HG03097 (cell line): ENCODE data around the gene CELF2.
"Not testable (repeated sequence)": the region's sequence is repeated elsewhere in the genome, so short reads cannot be mapped to it uniquely, and the experiment has no call there.

Experiments
- ATAC-seq: cut with Tn5 transposase; IDR thresholded peaks from one replicate; pipeline ENCODE4 v1.9.1; 2021; ENCODE audit not compliant: unreplicated experiment, low FRiP score

CELF2 gene

DNA sequence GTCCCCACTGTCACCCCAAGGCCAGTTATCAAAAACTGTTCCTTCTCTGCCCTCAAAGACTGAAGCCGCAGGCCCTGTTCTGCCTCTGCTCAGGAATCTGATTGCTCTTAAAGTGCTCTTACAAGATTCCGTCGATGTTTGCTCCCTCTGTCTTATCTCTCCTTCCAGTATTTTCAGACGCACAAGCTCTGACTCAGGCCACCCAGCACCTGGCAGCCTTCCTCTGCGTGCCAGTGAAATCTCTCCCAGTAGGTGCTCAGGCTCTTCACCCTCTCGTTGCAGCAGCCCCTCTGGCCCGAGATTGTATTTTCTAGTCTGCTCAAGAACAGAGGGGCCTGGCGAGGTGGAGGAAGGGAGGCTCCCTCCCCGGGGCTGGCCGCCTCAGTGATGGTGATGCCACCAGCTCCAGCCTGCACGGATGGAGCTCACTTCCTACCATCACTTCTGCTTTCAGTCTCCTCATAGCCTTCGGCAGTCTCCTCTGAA, 317.5 kb downstream of the CELF2 start:
- ATAC-seq = no peak

GRCh38 chr10:11335881-11336430, 318.3 kb downstream of the CELF2 start:
- ATAC-seq = no peak

DNA sequence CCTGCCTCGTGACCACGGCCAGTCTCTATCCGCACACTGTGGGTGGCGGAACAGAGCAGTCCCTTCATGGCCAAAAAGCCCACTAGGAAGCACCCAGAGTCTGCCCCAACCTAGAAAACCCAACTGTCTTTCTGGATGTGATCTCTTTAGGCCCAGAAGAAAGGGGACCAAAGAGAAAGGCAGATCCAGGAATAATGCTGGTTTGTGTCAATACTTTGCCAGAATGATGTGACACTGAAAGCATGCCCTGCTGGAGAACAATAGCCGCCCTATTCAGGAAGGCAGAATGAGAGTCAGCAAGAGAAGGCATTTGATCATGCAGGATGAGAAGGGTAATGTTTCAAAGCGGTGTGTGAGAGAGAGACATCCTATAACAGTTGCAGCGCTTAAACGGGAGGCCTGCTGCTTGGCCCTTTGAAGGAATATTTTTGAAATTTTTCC, 319.1 kb downstream of the CELF2 start:
- no peak for ATAC-seq

DNA sequence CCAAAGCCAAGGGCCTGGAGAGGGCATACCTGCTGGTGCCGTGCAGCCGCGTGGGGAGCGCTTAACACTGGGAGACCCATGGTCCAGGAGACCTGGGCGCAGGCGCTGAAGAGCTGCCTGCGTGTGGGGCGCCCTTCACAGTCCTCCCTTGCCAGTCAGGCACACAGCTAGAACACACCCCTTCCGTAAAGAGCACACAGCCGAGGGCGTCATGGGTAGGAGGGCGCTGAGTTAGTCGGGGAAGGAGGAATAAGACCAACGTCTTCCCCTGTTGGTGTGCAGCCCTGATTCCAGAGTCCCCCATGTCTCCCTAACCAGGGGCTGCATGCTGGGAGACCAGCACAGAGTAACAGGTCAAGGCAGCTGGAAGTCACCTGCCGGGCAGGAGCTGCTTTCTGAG, 319.8 kb downstream of the CELF2 start:
- ATAC-seq = no peak

GRCh38 chr10:11338160-11338844, 320.6 kb downstream of the CELF2 start:
- no peak for ATAC-seq

DNA sequence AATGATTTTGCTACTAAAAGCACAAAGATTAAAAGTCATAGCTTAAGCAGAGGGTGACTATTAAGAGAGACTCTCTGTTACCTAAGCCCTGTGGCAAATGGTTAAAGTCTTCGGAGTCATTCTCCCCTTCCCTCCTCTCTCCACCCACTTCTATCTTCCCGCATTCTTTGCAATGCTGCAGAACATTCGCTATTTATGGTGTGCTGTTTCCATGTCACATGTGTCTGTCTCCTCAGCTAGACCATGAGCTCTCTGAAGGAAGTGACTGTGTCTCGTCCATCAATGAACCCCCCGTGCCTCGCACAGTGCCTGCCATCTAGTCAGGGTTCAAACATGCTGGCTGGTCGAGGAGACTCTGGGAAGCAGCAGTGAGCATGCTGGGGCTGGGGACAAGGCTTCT, 321.3 kb downstream of the CELF2 start:
- ATAC-seq = no peak

GRCh38 chr10:11339660-11340059, 322.0 kb downstream of the CELF2 start:
- no peak for ATAC-seq

DNA sequence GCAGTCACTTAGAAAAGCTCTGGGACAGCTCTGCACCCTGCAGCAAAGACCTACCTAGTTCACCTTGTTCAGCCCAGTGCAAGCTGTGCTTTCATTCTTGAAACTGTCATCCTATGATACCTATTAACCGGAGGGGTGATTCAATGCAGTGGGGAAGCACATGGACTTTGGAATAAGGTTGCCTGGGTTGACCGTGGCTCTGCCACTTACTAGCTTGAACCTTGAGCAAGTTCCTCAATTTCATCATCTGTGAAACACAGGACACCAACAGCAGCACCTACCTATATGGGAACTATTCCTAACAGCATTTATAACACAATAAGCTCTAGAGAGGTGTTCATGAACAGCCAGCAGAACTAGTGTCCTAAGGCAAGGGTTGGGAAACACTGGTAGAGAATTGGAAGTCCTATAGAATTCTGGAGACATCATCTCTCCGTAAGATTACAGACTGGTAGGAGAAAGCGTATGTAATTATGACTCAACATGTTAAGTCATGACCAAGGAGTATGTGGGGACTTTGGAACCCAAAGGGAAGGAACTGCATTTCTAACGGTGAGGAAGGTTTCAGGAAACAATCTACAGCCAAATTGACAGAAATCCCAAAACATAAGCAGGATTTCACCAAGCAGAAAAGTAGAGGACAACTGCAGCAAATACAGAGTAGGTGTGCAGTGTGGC, 323.8 kb downstream of the CELF2 start:
- no peak for ATAC-seq

GRCh38 chr10:11344081-11344480, 326.4 kb downstream of the CELF2 start:
- ATAC-seq = no peak

GRCh38 chr10:11344550-11344949, 326.9 kb downstream of the CELF2 start:
- ATAC-seq = no peak

DNA sequence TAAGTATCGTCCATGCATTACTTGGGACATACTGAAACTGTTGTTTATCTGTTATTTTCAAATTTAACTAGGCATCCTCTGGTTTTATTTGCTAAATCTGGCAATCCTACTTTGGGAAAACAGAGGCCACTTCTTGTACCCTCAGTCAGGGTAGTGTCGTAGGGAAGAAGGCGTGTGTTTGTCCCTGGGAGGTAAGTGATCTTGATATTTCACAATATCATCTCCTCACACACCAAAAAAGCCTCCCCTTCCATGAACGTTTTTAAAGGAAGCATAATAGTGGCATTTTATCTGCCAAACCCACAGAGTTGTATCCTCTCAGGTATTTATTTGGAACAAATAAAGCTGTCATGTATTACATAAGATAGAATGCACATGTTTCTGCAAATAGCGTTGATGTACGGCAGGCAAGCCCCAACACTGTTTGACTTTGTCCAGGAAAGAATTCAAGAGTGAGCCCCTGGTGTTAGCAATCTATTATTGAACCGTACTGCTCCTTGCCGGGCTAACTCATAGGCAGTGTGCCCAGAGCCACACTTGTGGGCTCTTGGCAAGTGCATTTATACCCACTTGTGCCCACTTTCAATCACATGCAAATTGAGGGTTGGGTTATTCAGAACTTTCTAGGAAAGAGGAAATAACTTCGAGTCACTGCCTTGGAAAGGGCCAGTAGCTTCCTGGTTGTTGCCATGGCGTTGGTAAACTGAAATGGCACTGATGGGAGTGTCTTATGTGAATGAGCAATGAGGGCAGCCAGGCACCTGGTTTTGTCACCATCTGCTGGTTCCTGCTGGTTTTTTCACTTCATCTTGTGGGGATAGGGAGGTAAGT, 327.8 kb downstream of the CELF2 start:
- ATAC-seq = peak; percentile 64

GRCh38 chr10:11347580-11347979, 329.9 kb downstream of the CELF2 start:
- ATAC-seq = not testable (repeated sequence)

- no peak for ATAC-seq
Observed at GRCh38 chr10:11351801-11352200, 334.1 kb downstream of the CELF2 start.

- no peak for ATAC-seq
Observed at GRCh38 chr10:11353006-11353896, 335.6 kb downstream of the CELF2 start.

DNA sequence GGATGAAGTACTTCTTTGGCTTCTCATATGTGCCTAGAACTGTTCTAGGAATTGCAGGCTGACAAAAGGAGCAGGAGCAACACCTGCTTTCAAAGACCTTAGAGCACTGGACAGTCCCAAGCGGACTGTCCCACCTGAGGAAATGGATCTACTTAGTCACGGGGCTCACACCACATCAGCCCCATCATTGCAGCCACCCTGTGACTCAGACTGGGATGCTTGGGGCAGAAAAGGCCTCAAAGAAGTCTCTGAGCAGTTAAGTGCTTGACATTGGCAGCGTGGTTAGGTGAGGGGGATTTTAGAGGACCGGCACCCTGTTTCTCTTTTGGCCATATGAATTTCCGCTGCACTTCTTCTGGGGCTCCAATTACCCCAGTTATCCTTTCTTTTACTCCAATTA, 337.2 kb downstream of the CELF2 start:
- ATAC-seq = no peak

- ATAC-seq = no peak
Observed at GRCh38 chr10:11355592-11355991, 337.9 kb downstream of the CELF2 start.

- no peak for ATAC-seq
Observed at GRCh38 chr10:11357439-11357838, 339.8 kb downstream of the CELF2 start.

GRCh38 chr10:11358011-11358410, 340.3 kb downstream of the CELF2 start:
- ATAC-seq = no peak

GRCh38 chr10:11358923-11359575, 341.4 kb downstream of the CELF2 start:
- ATAC-seq = no peak
